HPDE6-E6E7 (cell line): Measurements from ENCODE around the gene KIN.
"Not testable (repeated sequence)": the region's sequence is repeated elsewhere in the genome, so short reads cannot be mapped to it uniquely, and the experiment has no call there.

Source experiments
- DNase-seq: peaks from one replicate; pipeline ENCODE4 v3.0.0; 2011; ENCODE audit warnings: missing footprints; ENCODE audit errors: extremely low spot score

KIN gene

DNA sequence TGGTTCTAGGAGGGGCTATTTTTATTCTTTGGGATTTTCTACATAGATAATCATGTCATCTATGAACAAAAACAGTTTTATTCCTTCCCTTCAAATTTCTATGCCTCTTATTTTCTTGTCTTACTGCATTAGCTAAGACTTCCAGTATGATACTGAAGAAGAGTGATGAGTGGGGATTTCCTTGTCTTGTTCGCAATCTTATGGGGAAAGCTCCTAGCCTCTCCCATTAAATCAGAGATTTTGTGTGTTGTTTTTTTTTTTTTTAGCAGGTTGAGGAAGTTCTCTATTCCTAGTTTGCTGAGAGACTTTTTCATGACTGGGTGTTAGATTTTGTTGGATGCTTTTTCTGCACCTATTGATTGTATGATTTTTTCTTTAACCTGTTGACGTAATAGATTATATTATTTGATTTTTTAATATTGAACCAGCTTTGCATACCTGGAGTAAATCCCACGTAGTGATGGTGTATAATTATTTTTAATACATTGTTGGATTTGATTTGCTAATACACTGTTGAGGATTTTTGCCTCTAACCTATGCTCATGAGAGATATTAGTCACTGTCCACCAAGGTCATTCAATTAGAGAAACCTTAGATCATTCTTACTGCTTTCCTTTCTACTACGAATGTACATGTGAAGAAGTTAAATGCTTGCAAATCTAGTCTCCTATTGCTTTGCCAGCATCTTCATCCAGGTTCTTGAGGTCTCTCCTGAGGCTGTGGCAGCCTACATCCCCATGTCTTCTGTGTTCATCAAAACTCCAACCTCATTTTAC is 6.6 kb upstream of the KIN start:
- DNase-seq, result no peak

DNA sequence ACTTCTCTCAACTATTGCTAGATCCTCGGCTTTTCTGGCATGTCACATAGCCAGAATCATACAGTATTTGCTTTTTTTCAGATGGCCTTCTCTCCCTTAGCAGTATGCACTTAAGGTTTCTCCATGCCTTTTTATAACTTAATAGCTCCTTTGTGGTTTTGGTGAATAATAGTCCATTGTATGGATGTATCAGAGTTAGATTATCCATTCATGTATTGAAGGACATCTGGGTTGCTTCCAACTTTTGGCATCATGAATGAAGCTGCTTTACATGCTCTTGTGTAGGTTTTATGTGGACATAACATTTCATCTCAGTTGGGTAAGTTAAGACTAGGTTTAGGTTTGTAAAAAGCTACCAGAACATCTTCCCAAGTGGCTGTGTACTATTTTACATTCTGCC is 4.7 kb upstream of the KIN start:
- DNase-seq, result no peak

DNA sequence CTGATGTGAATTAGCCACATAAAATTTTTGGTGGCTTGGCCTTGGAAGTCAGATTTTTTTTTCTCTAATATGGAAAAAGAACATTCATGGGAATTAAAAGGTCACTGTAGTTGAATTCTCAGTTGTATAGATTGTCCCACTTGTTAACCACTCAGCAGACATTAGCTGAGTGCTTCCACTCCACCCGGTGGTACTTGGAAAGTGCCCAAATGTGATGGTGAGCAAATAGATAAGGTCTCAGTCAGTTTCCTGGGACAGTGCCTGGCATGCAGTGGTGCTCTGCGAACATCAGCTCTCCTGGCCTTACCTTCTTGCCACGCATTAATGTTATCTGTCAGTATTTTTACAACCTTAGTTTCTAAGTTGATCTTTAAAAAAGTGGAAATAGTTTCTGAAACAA is 1.6 kb upstream of the KIN start:
- DNase-seq, result no peak

DNA sequence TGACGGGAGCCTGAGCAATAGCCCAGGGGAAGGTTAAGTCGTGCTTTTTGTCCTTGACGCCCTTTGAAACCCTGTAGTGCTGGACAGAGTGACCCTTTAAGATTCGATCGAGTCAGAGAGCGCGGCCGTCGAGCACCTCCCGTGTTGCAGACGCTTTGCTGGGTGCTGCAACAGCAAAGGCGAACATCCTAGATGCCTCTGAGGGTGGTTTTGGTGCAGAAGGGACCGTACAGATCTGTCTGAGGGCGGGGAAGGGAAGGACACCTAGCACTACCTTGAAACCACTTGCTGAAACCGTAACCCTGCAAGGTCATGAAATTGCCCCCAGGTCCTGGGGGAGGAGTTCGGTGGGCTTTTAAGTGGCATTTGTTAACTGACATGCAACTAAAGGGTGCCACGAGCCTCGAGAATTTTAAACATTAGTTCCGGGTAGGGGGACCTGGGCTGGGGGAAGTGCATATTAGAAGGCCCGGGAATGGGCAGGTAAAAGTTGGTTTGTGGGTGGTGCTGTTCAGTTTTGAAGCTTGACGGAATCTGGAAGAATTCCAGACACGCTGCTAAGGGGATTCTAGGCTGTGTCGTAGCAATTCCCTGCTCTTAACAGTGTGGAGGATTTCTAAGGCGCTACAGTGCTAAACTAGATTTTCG is 970 bp upstream of the KIN start:
- DNase-seq, result peak; percentile 3

DNA sequence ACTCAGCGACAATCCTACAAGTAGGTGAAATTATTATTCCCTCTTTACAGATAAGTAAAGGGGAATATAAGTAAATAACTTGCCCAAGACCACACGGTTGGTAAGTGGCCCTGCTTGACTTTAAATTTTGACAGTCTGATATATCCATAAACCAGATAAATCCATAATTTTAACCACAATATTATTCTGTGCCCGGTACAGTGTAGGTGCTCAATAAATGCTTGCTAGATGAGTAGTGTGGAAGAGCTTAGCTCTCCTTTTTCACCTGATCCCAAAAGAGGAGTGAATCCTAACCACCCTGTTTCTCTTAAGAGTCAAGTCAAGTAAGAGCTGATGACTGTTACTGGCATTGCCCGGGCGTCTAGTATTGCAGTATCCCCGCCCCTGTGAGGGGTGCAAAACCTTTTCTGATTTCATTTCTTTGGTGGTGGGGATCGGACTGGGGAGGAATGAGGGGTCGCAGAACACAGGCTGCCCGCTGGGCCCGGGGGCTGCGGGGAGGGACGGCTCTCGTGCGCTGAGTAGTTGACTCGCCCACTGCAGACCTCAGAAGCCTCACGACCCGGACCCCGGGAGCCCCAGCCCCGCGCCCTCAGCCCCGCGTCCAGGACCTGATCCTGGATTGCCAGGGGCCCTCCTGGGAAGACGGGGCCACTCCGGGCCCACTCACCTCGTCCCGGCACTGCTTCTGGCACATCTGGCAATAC is 490 bp downstream of the KIN start:
- peak; percentile 3 for DNase-seq

DNA sequence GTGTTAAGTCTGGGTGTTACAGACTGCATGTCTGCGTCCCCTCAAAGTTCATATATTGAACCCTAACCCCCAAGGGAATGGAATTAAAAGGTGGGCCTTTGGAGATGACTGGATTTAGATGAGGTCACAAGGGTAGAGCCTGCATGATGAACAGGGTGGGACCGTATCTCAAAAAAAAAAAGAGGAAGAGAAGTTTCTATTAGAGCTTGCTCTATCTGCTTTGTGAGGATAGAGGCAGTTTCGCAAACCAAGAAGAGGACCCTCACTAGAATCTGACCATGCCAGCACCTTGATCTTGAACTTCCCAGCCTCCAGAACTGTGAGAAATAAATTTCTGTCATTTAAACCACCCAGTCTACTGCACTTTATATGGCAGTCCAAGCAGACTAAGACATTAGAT is 1.4 kb downstream of the KIN start:
- no peak for DNase-seq

DNA sequence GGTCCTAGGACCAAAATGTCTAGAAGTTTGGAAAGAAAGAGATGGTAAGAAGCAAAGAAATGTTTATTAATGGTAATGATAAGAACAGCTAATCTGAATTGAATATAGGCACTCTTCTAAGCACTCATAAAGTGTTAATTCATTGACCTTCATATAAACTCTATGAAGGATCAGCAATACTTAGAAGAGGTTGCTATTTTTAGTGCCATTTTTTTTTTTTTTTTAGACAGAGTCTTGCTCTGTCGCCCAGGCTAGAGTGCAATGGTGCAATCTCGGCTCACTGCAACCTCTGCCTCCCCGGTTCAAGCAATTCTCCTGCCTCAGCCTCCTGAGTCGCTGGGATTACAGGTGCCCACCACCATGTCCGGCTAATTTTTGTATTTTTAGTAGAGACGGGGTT is 5.6 kb downstream of the KIN start:
- not testable (repeated sequence) for DNase-seq

DNA sequence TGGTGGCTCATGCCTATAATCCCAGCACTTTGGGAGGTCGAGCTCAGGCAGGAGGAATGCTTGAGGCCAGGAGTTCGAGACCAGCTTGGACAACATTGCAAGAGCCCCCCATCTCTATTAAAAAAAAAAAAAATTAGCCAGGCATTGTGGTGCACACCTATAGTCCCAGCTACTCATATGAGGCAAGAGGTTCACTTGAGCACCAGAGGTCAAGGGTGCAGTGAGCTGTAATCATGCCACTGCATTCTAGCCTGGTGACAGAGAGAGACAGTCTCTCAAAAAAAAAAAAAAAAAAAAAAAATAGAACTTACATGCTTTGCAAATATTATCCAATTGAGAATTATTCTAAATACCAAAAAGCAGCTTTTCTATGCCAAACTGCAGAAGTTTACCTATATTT is 11.0 kb downstream of the KIN start:
- DNase-seq, result no peak

DNA sequence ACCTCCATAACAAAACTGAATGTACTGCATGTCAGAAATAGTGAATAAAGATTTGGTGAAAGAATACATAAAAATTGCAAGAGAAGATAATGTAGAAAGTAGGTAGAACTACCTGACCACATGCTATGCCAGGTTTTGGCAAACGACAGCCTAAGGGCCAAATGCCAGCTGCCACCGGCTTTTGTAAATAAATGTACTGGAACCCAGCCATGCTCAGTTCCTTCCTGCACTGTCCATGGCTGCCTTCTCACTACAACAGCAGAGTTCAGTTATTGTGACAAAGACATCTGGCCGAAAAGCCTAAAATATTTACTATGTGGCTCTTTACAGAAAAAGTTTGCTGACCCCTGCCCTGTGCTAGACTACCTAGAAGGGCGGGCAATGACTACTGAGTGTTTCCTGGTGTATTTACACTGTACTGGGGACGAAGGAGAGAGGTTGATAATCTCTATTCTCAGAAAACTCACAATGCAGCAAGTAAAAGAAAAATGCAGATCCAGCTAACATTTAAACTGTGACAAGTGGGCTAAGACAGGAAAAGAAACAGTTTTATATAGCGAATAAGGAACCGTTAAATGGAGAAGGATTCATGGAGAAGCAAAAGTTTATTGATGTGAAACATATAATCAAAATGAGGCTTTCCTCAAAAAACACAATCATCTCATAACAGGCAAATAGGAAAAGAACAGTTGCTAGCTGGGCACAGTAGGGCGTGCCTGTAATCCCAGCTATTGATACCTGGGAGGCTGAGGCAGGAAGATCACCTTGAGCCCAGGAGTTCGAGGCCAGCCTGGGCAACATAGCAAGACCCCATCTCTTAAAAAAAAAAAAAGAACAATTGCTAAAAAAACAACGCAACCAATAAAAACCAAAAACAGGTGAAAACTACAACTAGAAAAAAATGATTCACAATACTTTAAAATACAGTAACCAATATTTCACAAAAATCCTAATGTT is 13.7 kb downstream of the KIN start:
- no peak for DNase-seq

DNA sequence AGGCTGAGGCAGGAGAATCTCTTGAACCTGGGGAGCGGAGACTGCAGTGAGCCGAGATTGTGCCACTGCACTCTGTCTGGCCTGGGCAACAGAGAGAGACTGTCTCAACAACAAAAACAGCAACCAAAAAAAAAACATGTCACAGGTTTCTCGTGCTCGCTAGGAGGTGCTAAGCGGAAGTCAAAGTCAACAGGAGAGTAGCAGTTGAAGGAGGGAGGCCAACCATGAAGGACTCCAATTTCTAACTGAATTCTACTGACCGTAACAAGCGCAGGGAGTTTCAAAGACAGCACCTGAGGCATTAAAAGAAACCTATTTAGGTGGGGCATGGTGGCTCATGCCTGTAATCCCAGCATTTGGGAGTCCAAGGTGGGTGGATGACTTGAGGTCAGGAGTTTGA is 19.4 kb downstream of the KIN start:
- DNase-seq, result no peak

DNA sequence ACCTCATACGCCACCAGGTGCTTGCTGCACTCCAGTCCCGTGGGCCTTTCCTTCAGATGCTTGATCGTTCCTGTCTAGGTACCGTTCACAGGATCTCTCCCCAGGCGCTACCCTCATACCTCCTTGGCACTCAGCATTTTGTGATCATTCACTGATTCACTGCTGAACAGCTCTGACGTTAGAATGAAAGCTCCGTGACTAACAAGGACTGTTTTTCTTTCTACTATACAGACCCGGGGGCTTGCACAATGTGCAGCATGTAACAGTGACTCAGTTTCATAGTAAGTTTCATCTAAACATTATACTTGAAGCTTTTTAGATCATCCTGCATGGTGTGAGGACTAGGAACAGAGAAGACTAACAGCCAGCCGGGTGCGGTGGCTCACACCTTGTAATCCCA is 20.6 kb downstream of the KIN start:
- no peak for DNase-seq

DNA sequence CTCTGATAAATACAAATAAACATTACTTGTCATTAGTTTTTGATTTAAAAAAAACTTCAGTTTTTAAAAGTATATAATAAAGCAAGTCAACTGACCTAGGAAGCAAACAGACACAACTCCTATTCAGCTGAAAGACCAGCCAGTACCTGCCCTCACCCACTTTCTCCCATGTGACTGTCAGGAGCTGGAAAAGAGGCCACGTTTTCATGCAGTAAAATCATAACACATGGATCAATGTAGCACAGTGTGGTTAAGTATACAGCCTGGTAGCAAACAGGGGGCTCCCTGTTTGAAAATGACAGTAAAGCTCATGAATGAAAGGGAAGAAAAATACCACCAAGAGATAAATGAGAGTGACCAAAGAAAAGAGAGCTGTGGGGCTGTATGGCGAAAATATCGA is 21.6 kb downstream of the KIN start:
- no peak for DNase-seq

DNA sequence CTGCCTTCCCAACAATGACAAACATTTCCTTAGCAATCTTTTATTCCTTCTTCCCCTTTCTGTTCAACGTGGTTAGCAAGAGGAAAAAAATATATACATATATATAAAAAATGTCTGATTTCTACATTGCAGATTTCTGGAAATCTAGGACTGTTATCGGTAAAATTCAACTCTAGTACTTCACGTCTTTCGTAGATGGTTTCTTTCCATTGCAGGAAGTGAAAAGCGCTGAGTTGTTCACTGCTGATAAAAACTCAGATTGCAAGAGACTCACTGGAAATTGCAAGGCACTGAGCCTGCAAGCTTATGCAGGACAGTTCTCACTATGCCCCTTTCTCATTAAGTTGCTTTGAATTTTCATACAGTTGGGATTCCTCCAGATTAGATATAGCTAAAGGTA is 23.9 kb downstream of the KIN start:
- no peak for DNase-seq

DNA sequence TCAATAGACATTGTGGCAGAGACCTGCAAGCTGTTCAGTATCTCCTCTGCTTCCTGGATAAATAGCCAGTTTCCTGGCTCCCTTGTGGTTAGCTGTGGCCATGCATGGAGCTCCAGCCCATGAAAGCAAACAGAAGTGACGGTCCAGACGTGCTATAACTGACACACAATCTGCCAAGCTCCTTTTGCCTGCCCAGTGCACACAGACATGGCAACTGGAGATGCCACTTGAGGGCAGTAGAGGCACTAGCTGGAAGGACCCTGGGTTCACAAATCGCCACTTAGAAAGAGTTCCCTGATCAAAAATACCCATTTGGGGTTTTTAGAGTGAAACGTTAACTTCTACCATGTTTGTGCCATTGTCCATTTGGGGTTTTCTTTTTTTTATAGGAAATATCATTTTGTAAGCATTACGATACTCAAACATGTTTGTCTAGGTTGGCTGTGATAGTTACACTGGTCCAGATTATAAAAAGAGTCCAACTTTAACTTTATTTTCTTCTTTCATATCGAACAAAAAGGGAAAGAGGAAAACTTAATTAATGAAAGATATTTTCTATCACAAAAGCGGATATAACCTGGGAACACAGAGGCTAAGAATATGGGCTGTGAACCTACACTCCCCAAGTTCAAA is 31.3 kb downstream of the KIN start:
- peak; percentile 0 for DNase-seq

DNA sequence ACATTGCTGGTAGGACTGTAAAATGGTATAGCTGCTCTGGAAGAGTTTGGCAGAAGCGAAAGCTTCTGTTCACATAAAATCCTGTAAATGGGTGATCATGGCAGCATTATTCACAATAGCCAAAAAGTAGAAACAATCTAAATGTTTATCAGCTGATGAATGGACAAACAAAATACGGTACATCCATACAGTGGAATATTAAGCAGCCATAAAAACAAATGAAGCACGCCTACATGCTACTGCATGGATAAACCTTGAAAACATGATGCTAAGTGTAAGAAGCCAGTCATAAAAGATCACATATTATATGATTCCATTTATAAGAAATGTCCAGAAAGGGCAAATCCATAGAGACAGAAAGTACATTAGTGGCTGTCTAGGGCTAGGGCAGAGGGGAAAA is 32.7 kb downstream of the KIN start:
- no peak for DNase-seq

DNA sequence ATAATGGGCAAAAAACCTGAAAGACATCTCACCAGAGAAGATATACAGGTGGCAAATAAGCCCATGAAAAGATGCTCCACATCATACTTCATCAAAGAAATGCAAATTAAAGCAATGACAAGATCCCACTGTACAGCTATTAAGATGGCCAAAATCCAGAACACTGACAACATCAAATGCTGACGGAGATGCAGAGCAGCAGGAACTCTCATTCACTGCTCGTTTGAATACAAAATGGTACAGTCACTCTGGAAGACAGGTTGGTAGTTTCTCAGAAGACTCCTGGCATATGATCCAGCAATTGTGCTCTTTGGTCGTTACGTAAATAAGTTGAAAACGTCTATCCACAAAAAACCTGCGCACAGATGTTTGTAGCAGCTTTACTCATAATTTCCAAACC is 35.5 kb downstream of the KIN start:
- DNase-seq, result no peak

DNA sequence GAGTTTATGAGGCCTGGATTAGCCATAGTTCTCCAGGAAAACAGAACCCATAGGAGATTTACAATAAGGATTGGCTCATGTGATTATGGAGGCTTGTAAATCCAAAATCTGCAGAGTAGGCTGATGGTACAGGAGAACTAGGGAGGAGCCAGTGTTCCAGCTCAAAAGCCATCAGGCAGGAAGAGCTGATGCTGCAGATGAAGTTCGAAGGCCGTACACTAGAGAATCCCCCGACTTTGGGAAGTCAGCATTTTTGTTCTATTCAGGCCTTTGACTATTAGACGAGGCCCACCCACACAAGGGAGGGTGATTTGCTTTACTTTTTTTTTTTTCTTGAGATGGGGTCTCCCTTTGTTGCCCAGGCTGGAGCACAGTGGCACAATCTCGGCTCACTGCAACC is 37.6 kb downstream of the KIN start:
- DNase-seq, result no peak

DNA sequence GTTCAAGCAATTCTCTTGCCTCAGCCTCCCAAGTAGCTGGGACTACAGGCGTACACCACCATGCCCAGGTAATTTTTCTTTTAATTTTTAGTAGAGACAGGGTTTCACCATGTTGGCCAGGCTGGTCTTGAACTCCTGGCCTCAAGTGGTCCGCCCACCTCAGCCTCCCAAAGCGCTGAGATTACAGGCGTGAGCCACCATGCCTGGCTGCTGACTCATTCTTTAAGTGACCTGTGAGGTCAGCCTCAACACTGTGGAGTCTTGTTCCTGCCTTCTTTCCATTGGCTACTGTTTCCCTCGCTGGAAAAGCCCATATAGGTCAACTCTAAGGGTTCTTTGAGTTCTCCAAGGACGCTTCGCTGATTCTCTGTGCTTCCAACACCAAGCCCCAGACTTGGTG is 39.2 kb downstream of the KIN start:
- not testable (repeated sequence) for DNase-seq

DNA sequence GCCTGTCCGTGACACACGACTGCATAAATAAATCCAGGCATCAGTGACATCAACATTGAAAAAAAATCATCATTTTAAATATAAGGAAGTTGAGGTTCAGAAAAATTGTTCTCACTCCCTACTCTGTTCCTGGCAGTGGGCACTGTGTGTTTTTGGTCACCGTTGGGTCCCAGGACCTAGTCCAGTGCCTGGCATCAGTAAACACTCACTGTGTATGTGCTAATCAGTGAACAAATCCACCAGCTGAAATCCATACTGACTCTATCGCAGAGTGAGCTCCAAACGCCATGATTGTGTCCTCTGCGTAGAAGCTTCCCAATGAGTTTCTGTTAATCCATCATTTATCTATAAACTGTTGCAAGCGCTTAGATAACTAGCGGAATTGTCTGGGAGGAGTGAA is 43.5 kb downstream of the KIN start:
- DNase-seq, result no peak

DNA sequence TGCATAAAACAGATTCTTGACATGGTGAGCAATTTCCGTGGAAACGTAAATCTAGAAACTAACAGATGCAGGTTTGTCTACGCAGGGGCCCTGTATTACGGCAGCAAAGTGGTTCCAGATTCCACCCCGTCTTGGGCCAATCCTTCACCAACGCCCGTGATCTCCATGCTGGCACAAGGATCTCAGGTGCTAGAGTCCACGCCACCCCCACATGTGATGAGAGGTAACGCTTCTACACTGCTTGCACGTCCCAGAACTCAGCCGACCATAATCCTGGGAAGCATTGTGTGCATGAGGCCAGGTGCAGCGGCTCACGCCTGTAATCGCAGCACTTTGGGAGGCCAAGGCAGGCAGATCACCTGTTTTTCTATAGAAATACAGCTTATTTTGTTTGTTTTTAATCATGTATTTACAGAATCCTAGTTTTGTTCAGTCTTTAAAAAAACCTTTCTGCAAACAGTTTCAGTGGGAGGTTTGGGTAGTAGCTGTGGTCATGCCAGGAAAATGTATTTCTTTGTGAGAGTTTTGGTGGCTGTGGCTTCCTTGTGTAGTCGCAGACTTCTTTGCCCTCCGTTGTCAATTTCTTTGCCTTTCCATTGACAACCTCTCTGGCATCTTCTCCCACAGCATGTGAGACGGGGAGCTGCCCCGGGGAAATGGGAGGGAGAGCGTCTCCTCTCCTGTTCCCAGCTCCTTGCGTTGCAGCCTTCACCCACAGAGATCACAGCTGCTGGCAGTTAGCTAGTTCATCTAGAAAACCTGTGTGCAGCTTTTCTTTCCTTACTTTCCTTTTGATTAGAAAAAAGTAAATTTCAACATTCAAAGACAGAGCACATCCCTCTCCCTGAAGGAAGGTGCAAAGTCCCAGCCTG is 49.0 kb downstream of the KIN start:
- DNase-seq, result no peak
